Mesenchymal stem cell (in vitro differentiated cells and primary cell): ENCODE results near the gene HOXD9.

Experiments used
- DNase-seq: peaks from one replicate; pipeline ENCODE4 v3.0.0-alpha.2; 2013
- H2AFZ ChIP-seq: one replicate; pipeline ENCODE4 v1.6.1; 2013; ENCODE audit warnings: low read depth, mild to moderate bottlenecking, control low read depth, inconsistent platforms, low read length, moderate library complexity
- H2AK5ac ChIP-seq: 2 replicates; pipeline ENCODE4 v1.6.1; 2013; ENCODE audit warnings: low read length, moderate library complexity, mild to moderate bottlenecking, inconsistent platforms; ENCODE audit not compliant: severe bottlenecking
- H2BK120ac ChIP-seq: one replicate; pipeline ENCODE4 v1.6.1; 2013; ENCODE audit warnings: low read depth, mild to moderate bottlenecking, inconsistent platforms, low read length, moderate library complexity
- H2BK12ac ChIP-seq, 2 experiments: one replicate each; pipeline ENCODE4 v1.6.1; 2013; ENCODE audit warnings: inconsistent platforms in 2 of 2, low read length in 2 of 2, mild to moderate bottlenecking in 2 of 2, moderate library complexity in 2 of 2, control low read depth in 1 of 2
- H2BK15ac ChIP-seq: one replicate; pipeline ENCODE4 v1.6.1; 2013; ENCODE audit warnings: mild to moderate bottlenecking, low read depth, inconsistent platforms; ENCODE audit not compliant: poor library complexity, severe bottlenecking
- H2BK5ac ChIP-seq: 2 replicates; pipeline ENCODE4 v1.6.1; 2013; ENCODE audit warnings: low read depth, mild to moderate bottlenecking, low read length, control low read depth, inconsistent platforms; ENCODE audit not compliant: poor library complexity, severe bottlenecking
- H3K14ac ChIP-seq, 2 experiments: one replicate each; pipeline ENCODE4 v1.6.1; 2013; ENCODE audit warnings: inconsistent platforms in 2 of 2, low read length in 2 of 2, control low read depth in 1 of 2, mild to moderate bottlenecking in 1 of 2, moderate library complexity in 1 of 2
- H3K18ac ChIP-seq, 2 experiments: one replicate each; pipeline ENCODE4 v1.6.1; 2013; ENCODE audit warnings: inconsistent platforms in 2 of 2, low read length in 2 of 2, control low read depth in 1 of 2, low read depth in 1 of 2, mild to moderate bottlenecking in 1 of 2
- H3K23ac ChIP-seq, 2 experiments: one replicate each; pipeline ENCODE4 v1.6.1; 2013; ENCODE audit warnings: inconsistent platforms in 2 of 2, low read length in 2 of 2, mild to moderate bottlenecking in 2 of 2, moderate library complexity in 2 of 2, control low read depth in 1 of 2
- H3K27ac ChIP-seq: 2 replicates; pipeline ENCODE4 v1.5.1; 2013; ENCODE audit warnings: mild to moderate bottlenecking, moderate library complexity, low read length, control low read depth, inconsistent platforms; ENCODE audit not compliant: poor library complexity, severe bottlenecking
- H3K27me3 ChIP-seq, 2 experiments: 2 replicates each; pipeline versions ENCODE4 v1.6.1 to v1.7.0; 2013; ENCODE audit warnings: low read length in 2 of 2, mild to moderate bottlenecking in 2 of 2, moderate library complexity in 2 of 2, control low read depth in 1 of 2, inconsistent platforms in 1 of 2; ENCODE audit not compliant: control insufficient read depth in 1 of 2, insufficient read depth in 1 of 2
- H3K36me3 ChIP-seq, 2 experiments: 2 replicates each; pipeline versions ENCODE4 v1.6.1 to v1.7.0; 2013; ENCODE audit warnings: low read length in 2 of 2, control low read depth in 1 of 2, inconsistent platforms in 1 of 2, low read depth in 1 of 2, mild to moderate bottlenecking in 1 of 2; ENCODE audit not compliant: insufficient read depth in 2 of 2, control insufficient read depth in 1 of 2
- H3K4ac ChIP-seq, 2 experiments: one replicate each; pipeline ENCODE4 v1.6.1; 2013; ENCODE audit warnings: inconsistent platforms in 2 of 2, low read length in 2 of 2, mild to moderate bottlenecking in 2 of 2, moderate library complexity in 2 of 2, control low read depth in 1 of 2, low read depth in 1 of 2
- H3K4me1 ChIP-seq: 2 replicates; pipeline ENCODE4 v1.6.1; 2013; ENCODE audit warnings: low read depth, low read length, control low read depth; ENCODE audit not compliant: control insufficient read depth, insufficient read depth
- H3K4me2 ChIP-seq: 2 replicates; pipeline ENCODE4 v1.6.1; 2013; ENCODE audit warnings: low read length, mild to moderate bottlenecking, inconsistent platforms; ENCODE audit not compliant: poor library complexity, severe bottlenecking
- H3K4me3 ChIP-seq, 2 experiments: 2 replicates each; pipeline versions ENCODE4 v1.5.1 to v1.7.0; 2013; ENCODE audit warnings: low read length in 2 of 2, mild to moderate bottlenecking in 2 of 2, control low read depth in 1 of 2, low read depth in 1 of 2; ENCODE audit not compliant: insufficient read depth in 1 of 2
- H3K79me1 ChIP-seq: replicated peaks from 2 replicates; pipeline ENCODE4 v1.6.1; 2013; ENCODE audit warnings: mild to moderate bottlenecking, control low read depth, low read length, inconsistent platforms; ENCODE audit not compliant: poor library complexity, severe bottlenecking
- H3K9ac ChIP-seq: 2 replicates; pipeline ENCODE4 v1.7.0; 2013; ENCODE audit warnings: mild to moderate bottlenecking, low read length, moderate library complexity
- H3K9me3 ChIP-seq: 2 replicates; pipeline ENCODE4 v1.7.0; 2013; ENCODE audit warnings: mild to moderate bottlenecking, low read length; ENCODE audit not compliant: control insufficient read depth
- H4K8ac ChIP-seq: one replicate; pipeline ENCODE4 v1.6.1; 2013; ENCODE audit warnings: inconsistent platforms, mild to moderate bottlenecking, low read length, moderate library complexity
- H4K91ac ChIP-seq: one replicate; pipeline ENCODE4 v1.6.1; 2013; ENCODE audit warnings: mild to moderate bottlenecking, low read length, inconsistent platforms
- WGBS: methylation state at CpG from one replicate; pipeline ENCODE4 v1.1.7; 2013; ENCODE audit warnings: mixed read lengths; 5-methylcytosine and 5-hydroxymethylcytosine counted together

Gene HOXD9

GRCh38 chr2:176137906-176138305 lies 15.4 kb downstream of the HOXD9 start:
- Histone ChIP-seq H3K79me1 (peaks cover 6% of the 10 kb centered on the region), H3K4me1 (peaks cover 15% of the 10 kb centered on the region), H2BK12ac (no peak overlapping the region), H3K4ac (no peak overlapping the region), H3K27me3 (peaks cover 0 to 67% of the 10 kb centered on the region in 2 experiments), H2BK15ac (no peak overlapping the region), H3K27ac (no peak overlapping the region), H2BK5ac (no peak overlapping the region), H3K4me2 (no peak overlapping the region), H3K36me3 (no peaks in the 10 kb centered on the region), H2AK5ac (no peak overlapping the region), H3K9ac (peak overlapping the region; percentile 96), H2AFZ (no peak overlapping the region), H3K4me3 (peak overlapping the region in 1 of 2 experiments; percentile 86), H2BK120ac (no peak overlapping the region), H4K91ac (no peak overlapping the region), H3K14ac (no peak overlapping the region), H3K9me3 (no peaks in the 10 kb centered on the region), H4K8ac (no peak overlapping the region), H3K23ac (no peak overlapping the region), H3K18ac (no peak overlapping the region)
- 78% methylated on average over 4 of the region's 8 CpGs for WGBS
- DNase-seq: no peak

- no peak overlapping the region for H2AFZ ChIP-seq
- H3K27me3 ChIP-seq: peaks cover 0 to 67% of the 10 kb centered on the region in 2 experiments
- no peak overlapping the region for H3K18ac ChIP-seq
- H3K9me3 ChIP-seq: no peaks in the 10 kb centered on the region
- H2BK15ac ChIP-seq: no peak overlapping the region
- WGBS: 66% methylated on average over 14 of the region's 14 CpGs
- peaks cover 15% of the 10 kb centered on the region for H3K4me1 ChIP-seq
- H4K91ac ChIP-seq: no peak overlapping the region
- peaks cover 9% of the 10 kb centered on the region for H3K79me1 ChIP-seq
- H3K9ac ChIP-seq: peak overlapping the region; percentile 96
- no peak overlapping the region for H2BK5ac ChIP-seq
- no peak overlapping the region for H3K4ac ChIP-seq
- H3K27ac ChIP-seq: no peak overlapping the region
- peak overlapping the region; percentile 23 for H3K4me2 ChIP-seq
- no peak overlapping the region for H2AK5ac ChIP-seq
- no peaks in the 10 kb centered on the region for H3K36me3 ChIP-seq
- H2BK12ac ChIP-seq: no peak overlapping the region
- no peak overlapping the region for H2BK120ac ChIP-seq
- H4K8ac ChIP-seq: no peak overlapping the region
- no peak overlapping the region for H3K14ac ChIP-seq
- H3K4me3 ChIP-seq: peak overlapping the region; percentile 14 to 86
- H3K23ac ChIP-seq: no peak overlapping the region
- DNase-seq: no peak
These were observed 16.0 kb downstream of the HOXD9 start for GRCh38 chr2:176138526-176138922.

GRCh38 chr2:176138923-176139660 lies 16.6 kb downstream of the HOXD9 start:
- Histone ChIP-seq H2BK15ac (no peak overlapping the region), H3K14ac (no peak overlapping the region), H3K79me1 (peaks cover 9% of the 10 kb centered on the region), H3K27ac (no peak overlapping the region), H4K91ac (no peak overlapping the region), H3K9ac (peak overlapping the region; percentile 96), H3K18ac (no peak overlapping the region), H3K4me2 (peak overlapping the region; percentile 15), H2BK12ac (no peak overlapping the region), H2BK5ac (no peak overlapping the region), H3K9me3 (no peaks in the 10 kb centered on the region), H4K8ac (no peak overlapping the region), H3K36me3 (no peaks in the 10 kb centered on the region), H3K23ac (no peak overlapping the region), H3K4ac (no peak overlapping the region), H2BK120ac (no peak overlapping the region), H2AK5ac (no peak overlapping the region), H3K27me3 (peaks cover 0 to 64% of the 10 kb centered on the region in 2 experiments), H2AFZ (no peak overlapping the region), H3K4me1 (peaks cover 15% of the 10 kb centered on the region), H3K4me3 (peak overlapping the region in 1 of 2 experiments; percentile 86)
- 67% methylated on average over 28 of the region's 28 CpGs for WGBS
- no peak for DNase-seq

- H4K8ac ChIP-seq: no peak overlapping the region
- no peak for DNase-seq
- H3K27me3 ChIP-seq: peaks cover 0 to 61% of the 10 kb centered on the region in 2 experiments
- H4K91ac ChIP-seq: no peak overlapping the region
- no peak overlapping the region for H2BK120ac ChIP-seq
- no peak overlapping the region for H3K18ac ChIP-seq
- no peak overlapping the region for H3K27ac ChIP-seq
- H3K9me3 ChIP-seq: no peaks in the 10 kb centered on the region
- peaks cover 15% of the 10 kb centered on the region for H3K4me1 ChIP-seq
- peak overlapping the region; percentile 92 for H3K4me2 ChIP-seq
- H3K4me3 ChIP-seq: peak overlapping the region; percentile 20 to 86
- H3K23ac ChIP-seq: no peak overlapping the region
- no peak overlapping the region for H2BK5ac ChIP-seq
- no peak overlapping the region for H2BK12ac ChIP-seq
- peaks cover 9% of the 10 kb centered on the region for H3K79me1 ChIP-seq
- H3K9ac ChIP-seq: peak overlapping the region; percentile 96
- 70% methylated on average over 29 of the region's 41 CpGs for WGBS
- no peak overlapping the region for H2AFZ ChIP-seq
- no peak overlapping the region for H2AK5ac ChIP-seq
- H3K36me3 ChIP-seq: no peaks in the 10 kb centered on the region
- H3K14ac ChIP-seq: no peak overlapping the region
- no peak overlapping the region for H3K4ac ChIP-seq
- no peak overlapping the region for H2BK15ac ChIP-seq
These were observed 17.4 kb downstream of the HOXD9 start for GRCh38 chr2:176139661-176140512.
